ENCODE data around the gene TENT4A.
"Not testable (repeated sequence)": the region's sequence is repeated elsewhere in the genome, so short reads cannot be mapped to it uniquely, and the experiment has no call there.

TENT4A gene

DNA sequence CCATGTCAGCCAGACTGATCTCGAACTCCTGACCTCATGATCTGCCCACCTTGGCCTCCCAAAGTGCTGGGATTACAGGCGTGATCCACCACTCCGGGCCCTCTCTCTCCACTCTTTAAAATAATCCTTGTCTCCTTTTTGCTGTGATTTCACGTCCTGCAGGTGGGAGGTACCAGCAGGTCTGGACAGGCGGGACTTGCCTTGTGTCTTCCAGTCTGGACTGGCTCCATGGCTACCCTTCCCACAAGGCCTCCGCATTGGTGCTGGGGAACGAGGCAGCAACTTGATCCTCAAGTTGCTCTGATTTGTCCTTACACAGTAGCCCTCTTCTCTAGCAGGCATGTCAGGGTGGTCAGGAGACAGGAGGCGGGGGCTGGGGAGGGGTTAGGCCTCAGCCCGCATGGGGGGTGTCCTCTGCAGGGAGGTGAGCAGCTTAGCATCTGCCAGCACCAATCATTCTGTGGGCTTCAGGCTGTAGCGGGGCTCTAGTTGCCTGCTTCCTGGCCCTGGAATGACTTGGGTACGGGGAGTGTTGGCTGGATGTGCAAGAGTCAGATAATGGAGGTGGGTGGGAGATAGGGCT is 54.3 kb downstream of the TENT4A start:
- DNase-seq (ENCODE audit: low read depth, low spot score) = no peak
- H3K36me3 ChIP-seq (ENCODE audit: control insufficient read depth, insufficient read depth, low read length) = no peaks in the 10 kb centered on the region
- no peaks in the 10 kb centered on the region for H3K9me3 ChIP-seq (ENCODE audit: control insufficient read depth, insufficient read depth, low read length)
- H3K27me3 ChIP-seq (ENCODE audit: control insufficient read depth, insufficient read depth, low read length) = no peaks in the 10 kb centered on the region
- H3K4me3 ChIP-seq (ENCODE audit: low read length) = no peak overlapping the region
- WGBS (ENCODE audit: insufficient coverage, insufficient read length) = no CpG with 5 or more reads among the region's 11 CpGs
- H3K4me1 ChIP-seq (ENCODE audit: control insufficient read depth, insufficient read depth, low read length) = no peaks in the 10 kb centered on the region
- no peak overlapping the region for H3K27ac ChIP-seq (ENCODE audit: low read length)

GRCh38 chr5:6768590-6769230 is 55.5 kb downstream of the TENT4A start:
- Histone ChIP-seq H3K27me3 (ENCODE audit: control insufficient read depth, insufficient read depth, low read length) (no peaks in the 10 kb centered on the region), H3K9me3 (ENCODE audit: control insufficient read depth, insufficient read depth, low read length) (no peaks in the 10 kb centered on the region), H3K4me1 (ENCODE audit: control insufficient read depth, insufficient read depth, low read length) (no peaks in the 10 kb centered on the region), H3K4me3 (ENCODE audit: low read length) (no peak overlapping the region), H3K27ac (ENCODE audit: low read length) (no peak overlapping the region), H3K36me3 (ENCODE audit: control insufficient read depth, insufficient read depth, low read length) (no peaks in the 10 kb centered on the region)
- no peak for DNase-seq (ENCODE audit: low read depth, low spot score)
- WGBS (ENCODE audit: insufficient coverage, insufficient read length) = no CpG with 5 or more reads among the region's 12 CpGs

GRCh38 chr5:6770826-6771607 is 57.8 kb downstream of the TENT4A start:
- Histone ChIP-seq H3K4me3 (ENCODE audit: low read length) (no peak overlapping the region), H3K36me3 (ENCODE audit: control insufficient read depth, insufficient read depth, low read length) (no peaks in the 10 kb centered on the region), H3K27me3 (ENCODE audit: control insufficient read depth, insufficient read depth, low read length) (no peaks in the 10 kb centered on the region), H3K9me3 (ENCODE audit: control insufficient read depth, insufficient read depth, low read length) (no peaks in the 10 kb centered on the region), H3K4me1 (ENCODE audit: control insufficient read depth, insufficient read depth, low read length) (no peaks in the 10 kb centered on the region), H3K27ac (ENCODE audit: low read length) (no peak overlapping the region)
- no peak for DNase-seq (ENCODE audit: low read depth, low spot score)
- WGBS (ENCODE audit: insufficient coverage, insufficient read length) = no CpG with 5 or more reads among the region's 11 CpGs

DNA sequence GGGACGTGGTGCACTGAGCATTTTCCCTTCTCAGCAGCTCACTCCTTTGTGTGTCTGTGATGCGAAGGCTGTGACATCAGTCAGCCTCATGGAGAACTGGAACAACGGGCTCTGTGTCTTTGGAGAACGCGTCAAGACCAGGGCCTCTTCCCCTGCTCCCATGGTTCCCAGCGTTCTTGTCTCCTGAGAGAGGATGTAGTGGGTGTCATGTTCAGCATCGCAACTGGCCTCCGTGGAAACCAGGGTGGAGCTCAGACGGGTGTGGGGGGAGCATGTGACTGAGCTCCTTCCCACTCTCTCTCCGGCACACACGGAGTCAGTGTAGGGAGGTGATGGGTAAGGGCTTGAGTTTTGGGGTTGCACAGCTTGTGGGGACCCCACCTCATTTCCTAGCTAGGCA is 59.7 kb downstream of the TENT4A start:
- H3K27me3 ChIP-seq (ENCODE audit: control insufficient read depth, insufficient read depth, low read length) = no peaks in the 10 kb centered on the region
- no CpG with 5 or more reads among the region's 11 CpGs for WGBS (ENCODE audit: insufficient coverage, insufficient read length)
- DNase-seq (ENCODE audit: low read depth, low spot score) = no peak
- H3K27ac ChIP-seq (ENCODE audit: low read length) = no peak overlapping the region
- no peaks in the 10 kb centered on the region for H3K36me3 ChIP-seq (ENCODE audit: control insufficient read depth, insufficient read depth, low read length)
- no peak overlapping the region for H3K4me3 ChIP-seq (ENCODE audit: low read length)
- H3K9me3 ChIP-seq (ENCODE audit: control insufficient read depth, insufficient read depth, low read length) = no peaks in the 10 kb centered on the region
- H3K4me1 ChIP-seq (ENCODE audit: control insufficient read depth, insufficient read depth, low read length) = no peaks in the 10 kb centered on the region

DNA sequence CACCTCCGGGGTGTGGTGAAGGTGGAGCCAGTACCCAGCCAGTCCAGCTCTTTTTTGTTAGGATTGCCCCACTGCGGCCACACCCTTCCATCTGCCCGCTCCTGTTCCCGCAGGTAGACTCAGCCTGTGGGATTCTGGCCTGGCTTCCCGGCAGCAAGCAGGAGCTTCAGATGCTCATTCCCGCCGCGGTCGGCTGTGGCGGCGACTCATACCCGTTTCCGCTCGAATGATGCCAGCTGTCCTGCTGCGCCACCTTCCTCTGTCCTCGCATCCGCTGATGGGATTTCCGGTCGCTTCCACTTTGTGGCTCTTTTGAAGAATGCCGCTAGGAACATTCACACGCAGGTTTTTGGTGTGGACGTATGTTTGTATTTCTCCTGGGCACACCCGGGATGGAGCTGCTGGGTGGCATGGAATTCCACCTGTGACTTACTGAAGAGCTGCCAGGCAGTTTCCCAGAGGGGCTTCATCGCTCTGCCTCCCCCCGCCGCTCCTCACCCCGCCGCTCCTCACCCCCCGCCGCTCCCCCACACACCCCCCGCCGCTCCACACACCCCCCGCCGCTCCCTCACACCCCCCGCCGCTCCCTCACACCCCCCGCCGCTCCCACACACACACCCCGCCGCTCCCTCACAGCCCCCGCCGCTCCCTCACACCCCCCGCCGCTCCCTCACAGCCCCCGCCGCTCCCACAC is 60.3 kb downstream of the TENT4A start:
- no peak overlapping the region for H3K27ac ChIP-seq (ENCODE audit: low read length)
- no CpG with 5 or more reads among the region's 46 CpGs for WGBS (ENCODE audit: insufficient coverage, insufficient read length)
- H3K9me3 ChIP-seq (ENCODE audit: control insufficient read depth, insufficient read depth, low read length) = no peaks in the 10 kb centered on the region
- no peak overlapping the region for H3K4me3 ChIP-seq (ENCODE audit: low read length)
- no peaks in the 10 kb centered on the region for H3K36me3 ChIP-seq (ENCODE audit: control insufficient read depth, insufficient read depth, low read length)
- H3K4me1 ChIP-seq (ENCODE audit: control insufficient read depth, insufficient read depth, low read length) = no peaks in the 10 kb centered on the region
- no peaks in the 10 kb centered on the region for H3K27me3 ChIP-seq (ENCODE audit: control insufficient read depth, insufficient read depth, low read length)
- no peak for DNase-seq (ENCODE audit: low read depth, low spot score)

- DNase-seq (ENCODE audit: low read depth, low spot score); H3K9me3 ChIP-seq (ENCODE audit: control insufficient read depth, insufficient read depth, low read length); H3K27ac ChIP-seq (ENCODE audit: low read length); H3K4me3 ChIP-seq (ENCODE audit: low read length); H3K27me3 ChIP-seq (ENCODE audit: control insufficient read depth, insufficient read depth, low read length); H3K36me3 ChIP-seq (ENCODE audit: control insufficient read depth, insufficient read depth, low read length); H3K4me1 ChIP-seq (ENCODE audit: control insufficient read depth, insufficient read depth, low read length): not testable (repeated sequence)
- WGBS (ENCODE audit: insufficient coverage, insufficient read length) = no CpG with 5 or more reads among the region's 27 CpGs
Measured at GRCh38 chr5:6774207-6774606, 61.0 kb downstream of the TENT4A start.

DNA sequence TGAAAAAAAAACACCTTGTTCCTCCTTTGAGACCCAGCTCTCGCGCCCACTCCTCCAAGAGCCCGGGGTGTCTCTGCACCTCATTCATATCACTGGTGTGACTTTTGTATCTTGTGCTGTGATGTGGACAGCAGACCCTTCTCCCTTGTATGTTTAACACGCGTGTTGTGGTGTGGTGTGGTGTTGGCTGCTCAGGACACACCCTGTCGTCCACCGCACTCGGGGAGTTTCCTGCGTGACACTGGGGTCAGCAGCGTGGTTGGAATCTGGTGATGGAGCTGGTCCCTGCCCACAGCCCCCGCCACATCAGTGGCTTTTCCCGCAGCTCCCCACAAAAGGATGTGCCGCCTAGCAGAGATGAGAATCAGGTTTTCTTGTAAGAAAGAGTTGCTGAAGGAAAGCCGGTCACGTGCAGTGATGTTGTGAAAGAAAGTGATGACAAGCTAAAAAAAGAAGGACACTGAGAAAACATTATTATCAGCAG is 61.5 kb downstream of the TENT4A start:
- WGBS (ENCODE audit: insufficient coverage, insufficient read length) = no CpG with 5 or more reads among the region's 15 CpGs
- no peaks in the 10 kb centered on the region for H3K4me1 ChIP-seq (ENCODE audit: control insufficient read depth, insufficient read depth, low read length)
- no peaks in the 10 kb centered on the region for H3K27me3 ChIP-seq (ENCODE audit: control insufficient read depth, insufficient read depth, low read length)
- no peak overlapping the region for H3K4me3 ChIP-seq (ENCODE audit: low read length)
- no peaks in the 10 kb centered on the region for H3K9me3 ChIP-seq (ENCODE audit: control insufficient read depth, insufficient read depth, low read length)
- H3K27ac ChIP-seq (ENCODE audit: low read length) = no peak overlapping the region
- DNase-seq (ENCODE audit: low read depth, low spot score) = no peak
- H3K36me3 ChIP-seq (ENCODE audit: control insufficient read depth, insufficient read depth, low read length) = no peaks in the 10 kb centered on the region

- no peak overlapping the region for H3K27ac ChIP-seq (ENCODE audit: low read length)
- H3K36me3 ChIP-seq (ENCODE audit: control insufficient read depth, insufficient read depth, low read length) = no peaks in the 10 kb centered on the region
- no peak overlapping the region for H3K4me3 ChIP-seq (ENCODE audit: low read length)
- WGBS (ENCODE audit: insufficient coverage, insufficient read length) = no CpG with 5 or more reads among the region's 17 CpGs
- H3K27me3 ChIP-seq (ENCODE audit: control insufficient read depth, insufficient read depth, low read length) = no peaks in the 10 kb centered on the region
- no peaks in the 10 kb centered on the region for H3K9me3 ChIP-seq (ENCODE audit: control insufficient read depth, insufficient read depth, low read length)
- DNase-seq (ENCODE audit: low read depth, low spot score) = no peak
- no peaks in the 10 kb centered on the region for H3K4me1 ChIP-seq (ENCODE audit: control insufficient read depth, insufficient read depth, low read length)
Measured at GRCh38 chr5:6775571-6775970, 62.3 kb downstream of the TENT4A start.

- no peaks in the 10 kb centered on the region for H3K36me3 ChIP-seq (ENCODE audit: control insufficient read depth, insufficient read depth, low read length)
- no peak overlapping the region for H3K4me3 ChIP-seq (ENCODE audit: low read length)
- no peaks in the 10 kb centered on the region for H3K27me3 ChIP-seq (ENCODE audit: control insufficient read depth, insufficient read depth, low read length)
- peak; percentile 45 for DNase-seq (ENCODE audit: low read depth, low spot score)
- WGBS (ENCODE audit: insufficient coverage, insufficient read length) = no CpG with 5 or more reads among the region's 7 CpGs
- H3K9me3 ChIP-seq (ENCODE audit: control insufficient read depth, insufficient read depth, low read length) = no peaks in the 10 kb centered on the region
- no peaks in the 10 kb centered on the region for H3K4me1 ChIP-seq (ENCODE audit: control insufficient read depth, insufficient read depth, low read length)
- no peak overlapping the region for H3K27ac ChIP-seq (ENCODE audit: low read length)
Measured at GRCh38 chr5:6780802-6781391, 67.7 kb downstream of the TENT4A start.

DNA sequence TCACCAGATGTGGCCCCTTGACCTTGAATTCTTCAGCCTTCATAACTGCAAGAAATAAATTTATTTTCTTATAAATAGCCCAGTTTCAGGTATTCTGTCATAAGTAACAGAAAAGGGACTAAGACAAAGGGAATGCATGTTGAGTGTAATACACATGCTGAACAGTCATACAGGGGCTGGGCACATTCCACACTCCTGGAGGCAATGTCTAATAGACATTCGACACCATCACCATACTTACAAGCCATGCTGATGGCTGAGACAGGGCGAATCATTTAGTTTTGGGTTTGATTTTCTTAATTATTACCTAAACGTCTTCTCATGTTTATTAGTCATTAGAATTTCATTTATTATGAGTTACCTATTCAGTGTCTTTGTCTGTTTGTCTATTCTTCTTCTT is 68.5 kb downstream of the TENT4A start:
- Histone ChIP-seq H3K36me3 (ENCODE audit: control insufficient read depth, insufficient read depth, low read length) (no peaks in the 10 kb centered on the region), H3K9me3 (ENCODE audit: control insufficient read depth, insufficient read depth, low read length) (no peaks in the 10 kb centered on the region), H3K27me3 (ENCODE audit: control insufficient read depth, insufficient read depth, low read length) (no peaks in the 10 kb centered on the region), H3K27ac (ENCODE audit: low read length) (no peak overlapping the region), H3K4me3 (ENCODE audit: low read length) (no peak overlapping the region), H3K4me1 (ENCODE audit: control insufficient read depth, insufficient read depth, low read length) (no peaks in the 10 kb centered on the region)
- DNase-seq (ENCODE audit: low read depth, low spot score) = no peak
- WGBS (ENCODE audit: insufficient coverage, insufficient read length) = no CpG with 5 or more reads among the region's 3 CpGs

Data from iPS DF 6.9 (cell line).